ENCODE data around the gene ACTR6.

- TF ChIP-seq POLR2A (IDR thresholded peaks at IDR 0.05) (no peak), CTCF (IDR thresholded peaks at IDR 0.05) (no peak)
Measured at GRCh38 chr12:100251917-100252316, 51.3 kb downstream of the ACTR6 start.

Measured in breast epithelium (tissue), 3 donors.